DMS 273 (cell line): ENCODE data around the gene B4GALNT4.
"Not testable (repeated sequence)": the region's sequence is repeated elsewhere in the genome, so short reads cannot be mapped to it uniquely, and the experiment has no call there.

Experiments
- DNase-seq: peaks from one replicate; lab custom pipeline; 2025; ENCODE audit not compliant: unreplicated experiment; lab: John Stamatoyannopoulos, UW

The B4GALNT4 gene

DNA sequence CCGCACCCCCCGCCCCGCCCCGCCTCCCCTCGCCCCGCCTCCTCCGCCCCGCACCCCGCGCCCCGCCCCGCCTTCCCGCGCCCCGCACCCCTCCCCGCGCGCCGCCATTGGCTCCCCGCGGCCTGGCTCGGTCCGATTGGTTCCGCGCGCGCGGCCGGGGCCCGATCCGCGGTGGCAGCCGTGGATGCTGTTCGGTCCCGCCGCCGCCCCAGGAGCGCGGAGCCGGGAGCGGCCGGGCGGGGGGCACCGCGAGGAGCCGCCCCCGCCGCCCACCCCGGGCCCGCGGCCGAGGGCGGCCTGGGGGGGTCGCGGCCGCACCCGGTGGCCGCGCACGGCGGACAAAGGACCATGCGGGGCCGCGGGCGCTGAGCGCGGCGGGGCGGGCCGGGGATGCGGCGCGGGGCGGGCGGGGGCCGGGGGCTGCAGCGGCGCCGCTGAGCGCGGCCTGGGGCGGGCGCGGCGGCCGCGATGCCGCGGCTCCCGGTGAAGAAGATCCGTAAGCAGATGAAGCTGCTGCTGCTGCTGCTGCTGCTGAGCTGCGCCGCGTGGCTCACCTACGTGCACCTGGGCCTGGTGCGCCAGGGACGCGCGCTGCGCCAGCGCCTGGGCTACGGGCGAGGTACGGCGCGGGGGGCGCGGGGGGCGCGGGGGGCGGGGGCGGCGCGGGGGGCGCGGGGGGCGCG lies at the start of gene B4GALNT4:
Gene B4GALNT4 (plus strand): TSS at position 164 of the 683 bp plus-strand sequence. CDS start 305 bp downstream, at position 469.
- peak; percentile 60 for DNase-seq

- DNase-seq, result not testable (repeated sequence)
Observed at GRCh38 chr11:319888-320273, 49.4 kb upstream of the B4GALNT4 start.

DNA sequence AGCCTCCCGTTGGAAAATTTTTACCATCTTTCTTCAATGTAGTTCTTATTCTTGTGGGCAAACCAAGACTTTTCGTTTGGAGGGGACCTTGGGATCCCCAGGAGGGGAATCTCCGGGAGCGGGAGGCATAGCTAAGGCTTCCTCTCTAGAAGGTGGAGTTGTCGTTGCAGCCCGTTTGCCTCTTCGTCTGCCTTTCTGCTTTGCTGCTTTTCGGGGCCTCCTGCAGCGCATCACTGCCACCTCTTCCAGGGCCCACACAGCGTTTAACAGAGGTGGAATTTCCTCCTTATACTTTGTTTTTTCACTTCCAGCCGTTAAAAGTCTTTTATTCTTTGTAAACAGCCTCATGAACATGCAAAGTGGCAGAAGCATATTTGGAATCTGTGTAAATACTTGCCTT lies 45.1 kb upstream of the B4GALNT4 start:
- DNase-seq, result no peak

DNA sequence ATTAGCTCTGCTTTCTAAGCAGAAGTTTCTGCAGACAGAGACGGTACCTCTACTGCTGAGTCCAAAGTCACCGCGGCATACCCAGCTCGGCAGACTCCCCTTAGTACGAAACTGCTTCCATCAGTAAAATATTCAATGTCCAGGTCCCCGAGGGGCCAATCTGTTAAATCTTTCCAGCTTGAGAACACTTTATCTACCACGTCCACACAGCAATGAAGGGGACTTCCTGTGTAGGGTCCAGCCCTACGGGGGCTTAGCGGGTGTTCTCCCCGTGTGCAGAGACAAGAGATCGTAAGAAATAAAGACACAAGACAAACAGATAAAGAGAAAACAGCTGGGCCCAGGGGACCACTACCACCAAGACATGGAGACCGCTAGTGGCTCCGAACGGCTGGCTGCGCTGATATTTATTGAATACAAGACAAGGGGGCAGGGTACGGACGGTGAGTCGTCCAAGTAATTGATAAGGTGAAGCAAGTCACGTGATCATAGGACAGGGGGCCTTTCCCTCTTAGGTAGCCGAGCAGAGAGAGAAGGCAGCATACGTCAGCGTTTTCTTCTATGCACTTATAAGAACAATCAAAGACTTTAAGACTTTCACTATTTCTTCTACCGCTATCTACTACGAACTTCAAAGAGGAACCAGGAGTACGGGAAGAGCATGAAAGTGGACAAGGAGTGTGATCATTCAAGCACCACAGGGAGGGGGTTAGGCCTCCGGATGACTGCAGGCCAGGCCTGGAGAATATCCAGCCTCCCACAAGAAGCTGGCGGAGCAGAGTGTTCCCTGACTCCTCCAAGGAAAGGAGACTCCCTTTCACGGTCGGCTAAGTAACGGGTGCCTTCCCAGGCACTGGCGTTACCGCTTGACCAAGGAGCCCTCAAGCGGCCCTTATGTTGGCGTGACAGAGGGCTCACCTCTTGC lies 44.4 kb upstream of the B4GALNT4 start:
- not testable (repeated sequence) for DNase-seq

GRCh38 chr11:325796-326591 lies 43.3 kb upstream of the B4GALNT4 start:
- DNase-seq, result no peak

- no peak for DNase-seq
Observed at GRCh38 chr11:326592-326841, 42.8 kb upstream of the B4GALNT4 start.

DNA sequence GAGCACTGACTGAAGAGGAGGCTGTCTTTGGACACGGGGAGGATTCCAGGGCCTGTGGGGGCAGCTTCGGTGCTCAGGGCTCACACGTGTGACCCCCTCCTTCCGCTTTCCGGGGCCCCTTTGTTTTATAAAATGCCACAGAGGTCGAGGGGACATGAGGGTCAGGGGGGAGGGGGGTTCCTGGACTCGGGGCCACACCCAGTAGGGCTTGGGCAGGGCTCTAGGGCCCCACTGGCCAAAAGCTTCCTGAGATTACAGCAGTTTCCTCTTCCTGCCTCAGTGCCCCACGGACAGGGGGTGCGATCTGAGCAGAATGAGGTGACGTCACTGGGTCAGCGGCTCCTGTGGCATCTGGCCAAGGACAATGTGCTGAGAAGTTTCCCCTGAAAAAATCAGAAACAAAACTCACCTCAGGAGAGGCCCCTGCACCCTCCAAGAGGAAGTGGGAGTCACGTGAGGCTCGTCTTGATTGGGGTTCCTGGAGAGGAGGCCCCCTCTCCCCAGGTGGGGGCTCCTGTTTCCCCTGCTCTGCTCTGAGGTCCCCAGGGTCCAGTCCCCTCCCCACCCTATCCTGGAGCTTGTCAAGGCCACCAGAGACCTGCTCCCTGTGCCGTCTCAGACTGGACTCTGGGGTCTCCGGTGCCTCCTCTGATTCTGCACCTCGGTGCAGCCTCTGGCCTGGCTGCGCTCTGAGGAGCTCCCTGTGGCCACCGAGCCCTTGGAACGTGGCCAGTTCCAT lies 42.3 kb upstream of the B4GALNT4 start:
- no peak for DNase-seq

DNA sequence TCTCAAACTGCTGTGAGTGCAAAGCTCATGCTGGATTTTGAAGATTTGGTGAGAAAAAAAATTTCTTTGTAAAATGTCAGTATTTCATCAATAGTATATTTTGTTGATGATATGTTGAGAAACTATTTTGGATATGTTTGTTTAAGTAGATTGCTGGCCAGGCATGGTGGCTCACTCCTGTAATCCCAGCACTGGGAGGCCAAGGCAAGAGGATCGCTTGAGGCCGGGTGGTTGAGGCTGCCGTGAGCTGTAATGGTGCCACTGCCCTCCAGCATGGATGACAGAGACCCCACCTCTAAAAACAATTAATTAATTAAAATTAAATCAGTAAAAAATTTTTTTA lies 41.7 kb upstream of the B4GALNT4 start:
- no peak for DNase-seq

DNA sequence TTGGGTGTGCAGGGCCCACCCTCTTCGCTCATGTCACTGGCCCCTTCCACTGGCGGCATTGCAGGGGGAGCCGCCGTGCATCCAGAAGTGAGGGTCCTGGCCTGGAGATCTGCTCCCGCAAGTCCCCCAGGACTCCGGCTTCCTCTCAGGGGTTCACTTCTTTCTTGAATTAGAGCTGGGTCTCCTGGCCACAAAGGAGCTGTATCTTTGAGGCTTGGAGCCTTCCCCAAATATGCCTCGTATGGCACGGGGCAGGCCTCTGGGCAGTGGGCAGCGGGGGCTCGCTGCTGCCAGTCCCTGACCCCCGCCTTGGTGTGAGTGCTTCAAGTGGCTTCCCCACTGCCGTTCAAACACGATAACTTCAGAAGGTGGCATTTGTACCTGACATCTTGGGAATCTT lies 41.3 kb upstream of the B4GALNT4 start:
- DNase-seq, result no peak

GRCh38 chr11:328516-329100 lies 40.7 kb upstream of the B4GALNT4 start:
- not testable (repeated sequence) for DNase-seq

DNA sequence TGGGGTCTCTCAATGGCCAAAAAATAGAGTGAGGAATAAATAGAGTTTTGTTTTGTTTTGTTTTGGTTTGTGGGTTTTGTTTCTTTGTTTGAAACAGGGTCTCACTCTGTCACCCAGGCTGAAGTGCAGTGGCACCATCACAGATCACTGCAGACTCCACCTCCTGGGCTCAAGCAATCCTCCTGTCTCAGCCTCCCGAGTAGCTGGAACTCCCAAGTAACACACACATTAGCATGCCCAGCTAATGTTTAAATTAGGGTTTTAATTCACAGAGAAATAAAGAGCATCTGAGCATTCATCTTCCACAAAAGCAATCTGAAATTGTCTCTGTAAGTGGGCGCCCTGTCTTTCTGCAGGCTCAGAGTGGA lies 39.4 kb upstream of the B4GALNT4 start:
- no peak for DNase-seq

DNA sequence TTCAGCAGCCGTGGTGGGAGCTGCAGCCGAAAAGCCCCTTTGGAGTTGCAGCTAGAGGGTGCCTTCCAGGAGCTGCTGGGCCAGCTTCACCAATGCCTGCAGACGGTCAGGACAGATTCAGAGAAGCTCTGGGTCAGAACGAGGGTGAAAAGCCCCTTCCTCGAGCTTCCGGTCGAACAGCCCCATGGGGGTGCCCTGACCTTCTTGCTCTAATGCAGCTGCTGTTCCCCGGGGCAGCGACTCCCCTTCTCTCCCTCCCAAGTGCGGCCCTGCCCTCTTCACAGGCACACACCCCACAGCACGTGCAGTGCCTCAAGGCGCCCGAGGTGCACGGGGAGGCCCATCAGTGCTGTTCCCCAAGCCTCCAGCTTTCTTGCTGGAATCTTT lies 39.0 kb upstream of the B4GALNT4 start:
- DNase-seq, result no peak

GRCh38 chr11:330694-331357 lies 38.5 kb upstream of the B4GALNT4 start:
- no peak for DNase-seq

GRCh38 chr11:331358-332060 lies 37.8 kb upstream of the B4GALNT4 start:
- DNase-seq, result no peak

GRCh38 chr11:332651-333480 lies 36.4 kb upstream of the B4GALNT4 start:
- DNase-seq, result no peak

- DNase-seq, result not testable (repeated sequence)
Observed at GRCh38 chr11:333616-334263, 35.6 kb upstream of the B4GALNT4 start.

GRCh38 chr11:334264-334994 lies 34.9 kb upstream of the B4GALNT4 start:
- no peak for DNase-seq
